Measurements from ENCODE around the gene EN2.

DNA sequence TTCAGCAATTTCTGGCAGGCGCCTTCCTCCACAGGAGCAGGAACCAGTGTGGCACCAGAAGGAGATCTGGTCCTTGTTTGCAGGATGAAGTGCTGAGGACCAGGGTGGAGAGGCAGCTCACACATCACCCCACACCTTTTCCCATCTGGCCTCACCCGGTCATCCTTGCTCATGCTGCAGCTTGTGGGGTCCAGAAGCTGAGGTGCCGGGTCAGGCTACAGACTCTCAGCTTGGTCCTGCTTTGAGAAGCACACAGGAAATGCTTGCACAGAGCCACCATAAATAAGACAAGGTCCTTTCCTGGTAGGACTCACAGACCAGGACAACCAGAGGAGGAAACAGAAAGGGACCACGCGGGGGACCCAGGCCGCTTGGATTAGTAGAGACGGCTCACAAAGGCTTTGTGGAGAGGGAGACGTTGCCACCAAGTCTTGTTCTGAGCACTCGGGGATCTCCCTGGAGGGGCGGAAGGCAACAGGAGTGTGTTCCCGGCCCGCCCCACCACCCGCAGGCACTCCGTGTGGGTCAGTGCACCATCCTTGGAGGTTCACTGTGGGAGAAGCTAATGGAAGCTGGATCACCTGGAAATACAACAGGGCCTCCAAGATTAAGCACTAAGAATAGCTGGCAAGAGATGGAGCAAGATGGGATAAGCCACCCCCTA, 29.6 kb upstream of the EN2 start:
- no peak for TF ChIP-seq EZH2 (IDR thresholded peaks at IDR 0.05; ENCODE audit: borderline replicate concordance, low read depth, low read length, severe bottlenecking)
- TF ChIP-seq, protein P1, sequence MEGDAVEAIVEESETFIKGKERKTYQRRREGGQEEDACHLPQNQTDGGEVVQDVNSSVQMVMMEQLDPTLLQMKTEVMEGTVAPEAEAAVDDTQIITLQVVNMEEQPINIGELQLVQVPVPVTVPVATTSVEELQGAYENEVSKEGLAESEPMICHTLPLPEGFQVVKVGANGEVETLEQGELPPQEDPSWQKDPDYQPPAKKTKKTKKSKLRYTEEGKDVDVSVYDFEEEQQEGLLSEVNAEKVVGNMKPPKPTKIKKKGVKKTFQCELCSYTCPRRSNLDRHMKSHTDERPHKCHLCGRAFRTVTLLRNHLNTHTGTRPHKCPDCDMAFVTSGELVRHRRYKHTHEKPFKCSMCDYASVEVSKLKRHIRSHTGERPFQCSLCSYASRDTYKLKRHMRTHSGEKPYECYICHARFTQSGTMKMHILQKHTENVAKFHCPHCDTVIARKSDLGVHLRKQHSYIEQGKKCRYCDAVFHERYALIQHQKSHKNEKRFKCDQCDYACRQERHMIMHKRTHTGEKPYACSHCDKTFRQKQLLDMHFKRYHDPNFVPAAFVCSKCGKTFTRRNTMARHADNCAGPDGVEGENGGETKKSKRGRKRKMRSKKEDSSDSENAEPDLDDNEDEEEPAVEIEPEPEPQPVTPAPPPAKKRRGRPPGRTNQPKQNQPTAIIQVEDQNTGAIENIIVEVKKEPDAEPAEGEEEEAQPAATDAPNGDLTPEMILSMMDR (IDR thresholded peaks at IDR 0.05; ENCODE audit: borderline replicate concordance, extremely low read depth, low read length, poor library complexity, severe bottlenecking), result no peak

Measured in DND-41 (cell line).